ENCODE measurements around the gene TNPO1. TPM values are rescaled to one million over a fixed set of nuclear protein-coding genes. Genes with fewer than 3 reads are reported as not detected.

Gene TNPO1
- total and polyA plus RNA-seq, 2 of the 8 experiments (the other 6 are each of a cell fraction or from before 2014, with no cell fraction given), result 38.5 to 211 TPM

GRCh38 chr5:72799721-72800120 is 16.7 kb upstream of the TNPO1 start:
- no peak for FAIRE-seq

More at GRCh38 chr5:72799721-72800120, 16.7 kb upstream of the TNPO1 start:
- Histone ChIP-seq H3K27me3 (replicated peaks in 1 of 4; ENCODE audit: control insufficient read depth in 3 of 4, extremely low read depth in 1 of 4, insufficient read depth in 3 of 4, low read length in 3 of 4) (no peaks in the 10 kb centered on the region), H4K8ac (ENCODE audit: extremely low read depth, insufficient read depth, low read length) (no peak overlapping the region), H2BK20ac (ENCODE audit: low read length) (no peak overlapping the region), H3K4me3 (ENCODE audit: extremely low read depth in 1 of 4, insufficient read depth in 2 of 4, low read depth in 3 of 4, low read length in 4 of 4) (no peak overlapping the region), H3K36me3 (ENCODE audit: control insufficient read depth in 2 of 4, insufficient read depth in 4 of 4, low read length in 3 of 4) (no peaks in the 10 kb centered on the region), H3K4me2 (ENCODE audit: insufficient read depth in 1 of 2, low read depth in 2 of 2, low read length in 2 of 2) (no peak overlapping the region), H2BK15ac (ENCODE audit: low read length) (no peak overlapping the region), H2BK120ac (replicated peaks; ENCODE audit: low read depth, low read length) (no peak overlapping the region), H3K18ac (ENCODE audit: extremely low read depth, low read length) (no peak overlapping the region), H2AK5ac (ENCODE audit: low read depth, low read length) (no peak overlapping the region), H3K9ac (replicated peaks in 1 of 4; ENCODE audit: extremely low read depth in 1 of 4, low read depth in 3 of 4, low read length in 3 of 4) (no peak overlapping the region), H2AFZ (ENCODE audit: low read length) (no peak overlapping the region), H4K20me1 (replicated peaks in 1 of 2; ENCODE audit: control insufficient read depth in 1 of 2, insufficient read depth in 2 of 2, low read length in 2 of 2) (no peaks in the 10 kb centered on the region), H3K4ac (replicated peaks; ENCODE audit: insufficient read length, low read depth, low read length) (no peak overlapping the region), H3K79me2 (ENCODE audit: control insufficient read depth in 1 of 2, insufficient read depth in 2 of 2, low read length in 2 of 2) (no peaks in the 10 kb centered on the region), H2BK12ac (ENCODE audit: low read depth, low read length) (no peak overlapping the region), H3K9me3 (ENCODE audit: insufficient read depth in 2 of 2, low read depth in 1 of 2, low read length in 1 of 2) (no peaks in the 10 kb centered on the region), H4K5ac (ENCODE audit: insufficient read length, low read depth, low read length) (no peak overlapping the region), H2BK5ac (ENCODE audit: low read depth, low read length) (no peak overlapping the region), H3K56ac (replicated peaks; ENCODE audit: insufficient read length, low read depth, low read length) (no peak overlapping the region), H3K14ac (ENCODE audit: insufficient read length) (no peak overlapping the region), H3K79me1 (ENCODE audit: low read depth, low read length) (no peaks in the 10 kb centered on the region), H3K23me2 (ENCODE audit: low read depth, low read length) (no peaks in the 10 kb centered on the region), H3K27ac (ENCODE audit: low read depth, low read length) (no peak overlapping the region), H3K4me1 (replicated peaks in 1 of 4; ENCODE audit: control insufficient read depth in 3 of 4, insufficient read depth in 4 of 4, low read length in 3 of 4) (no peaks in the 10 kb centered on the region), H3K23ac (ENCODE audit: insufficient read length) (no peak overlapping the region), H4K91ac (replicated peaks; ENCODE audit: insufficient read length, low read length) (no peak overlapping the region)
- 82% methylated on average over 1 of the region's 1 CpG; no CpG with 5 or more reads in 1 of the 2 experiments for WGBS, 2 experiments (ENCODE audit: extremely low coverage in 1 of 2, insufficient coverage in 1 of 2, insufficient read length in 1 of 2, insufficient replicate concordance in 2 of 2, low coverage in 1 of 2, low lambda C conversion rate in 2 of 2, missing lambda C conversion rate in 1 of 2)
- no peak for DNase-seq (ENCODE audit: low read depth in 1 of 2, low spot score in 2 of 2)
- TF ChIP-seq TCF12 (IDR thresholded peaks at IDR 0.05; ENCODE audit: low read depth, low read length), result no peak
- no peak for TF ChIP-seq GABPA (IDR thresholded peaks at IDR 0.05; ENCODE audit: borderline replicate concordance, insufficient read depth, low read length)
- no peak for TF ChIP-seq KDM4A (IDR thresholded peaks at IDR 0.05; ENCODE audit: low read depth, low read length, severe bottlenecking)
- TF ChIP-seq POLR2A (IDR thresholded peaks at IDR 0.05; ENCODE audit: control extremely low read depth in 1 of 2, low read depth in 2 of 2, low read length in 2 of 2), result no peak
- no peak for TF ChIP-seq ASH2L (IDR thresholded peaks at IDR 0.05; ENCODE audit: low read length)
- TF ChIP-seq SP1 (IDR thresholded peaks at IDR 0.05; ENCODE audit: low read depth, low read length), result no peak
- TF ChIP-seq SIRT6 (IDR thresholded peaks at IDR 0.05; ENCODE audit: low read length), result no peak
- TF ChIP-seq YY1 (IDR thresholded peaks at IDR 0.05; ENCODE audit: low read depth, low read length), result no peak
- no peak for TF ChIP-seq CHD2 (IDR thresholded peaks at IDR 0.05; ENCODE audit: low read length)
- no peak for TF ChIP-seq SUZ12 (IDR thresholded peaks at IDR 0.05; ENCODE audit: low read length)
- TF ChIP-seq CHD1 (IDR thresholded peaks at IDR 0.05; ENCODE audit: low read depth, low read length), result no peak
- POLR2A ChIA-PET (ENCODE audit: partially characterized antibody), result no interaction called here
- CTCF ChIA-PET (ENCODE audit: partially characterized antibody), result no interaction called here

All from H1 (cell line).